Dendritic cell treated with granulocyte-macrophage colony-stimulating factor and Interleukin-4, amounts not matched to agents 40 ng/mL and 50 ng/mL, for 4 days (primary cell): ENCODE measurements around the gene BAHCC1.
A peak's percentile ranks its signal among the peaks of the same experiment; 100 is the strongest.
"Not testable (repeated sequence)": the region's sequence is repeated elsewhere in the genome, so short reads cannot be mapped to it uniquely, and the experiment has no call there.

Experiments
- H3K27ac Mint-ChIP-seq: one replicate; pipeline ENCODE4 v1.8.0; 2022; ENCODE audit warnings: mild to moderate bottlenecking, mixed read lengths
- H3K27me3 Mint-ChIP-seq: one replicate; pipeline ENCODE4 v1.8.0; 2022; ENCODE audit warnings: mild to moderate bottlenecking, mixed read lengths
- H3K36me3 Mint-ChIP-seq: one replicate; pipeline ENCODE4 v1.8.0; 2022; ENCODE audit warnings: low read depth, mixed read lengths
- H3K4me1 Mint-ChIP-seq: one replicate; pipeline ENCODE4 v1.8.0; 2022; ENCODE audit warnings: low read depth, mixed read lengths
- H3K4me3 Mint-ChIP-seq: one replicate; pipeline ENCODE4 v1.8.0; 2022; ENCODE audit warnings: mild to moderate bottlenecking, moderate library complexity, mixed read lengths
- H3K9me3 Mint-ChIP-seq: one replicate; pipeline ENCODE4 v1.8.0; 2022; ENCODE audit warnings: mixed read lengths
- intact Hi-C: fragments of 100-400 bp; cut with micrococcal nuclease; formaldehyde crosslinking; loops from one replicate; pipeline ENCODE4 v1.15.0; 2022

The BAHCC1 gene

DNA sequence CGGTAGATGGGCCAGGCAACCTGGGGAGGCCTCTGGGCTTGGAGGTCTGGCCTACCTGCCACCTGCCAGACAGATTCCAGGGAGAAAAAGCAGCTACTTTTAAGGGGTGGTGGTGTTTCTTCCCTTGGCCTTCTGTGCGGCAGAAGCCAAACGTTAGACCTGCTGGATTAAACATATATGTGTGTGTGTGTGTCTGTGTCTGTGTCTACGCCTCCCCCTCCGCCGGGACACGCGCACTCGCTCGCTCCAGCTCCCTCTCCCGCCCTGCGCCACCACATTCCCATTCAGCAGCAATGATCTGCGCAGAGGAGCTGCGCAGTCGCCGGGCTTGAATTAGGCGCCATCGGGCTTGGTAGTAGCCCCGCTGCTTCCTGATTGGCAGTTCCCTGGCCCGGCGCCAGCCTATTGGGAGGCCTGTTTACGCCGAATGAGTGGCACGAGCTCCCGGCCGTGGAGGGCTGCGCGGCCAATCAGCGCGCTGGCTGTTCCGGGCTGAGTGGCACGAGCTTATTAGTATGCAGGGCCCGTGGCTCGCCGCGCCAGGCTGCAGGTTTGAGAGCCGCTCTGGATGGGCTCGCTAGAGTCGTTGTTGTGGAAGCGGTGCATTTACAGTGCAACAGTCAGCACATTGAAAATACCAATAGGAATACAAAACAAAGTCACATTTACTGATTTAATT lies at the start of gene BAHCC1:
BAHCC1 (plus strand) TSS at position 537 of the 679 bp plus-strand sequence. CDS start 4,283 bp downstream, outside the sequence.
- Mint-ChIP-seq H3K9me3 (no peaks in the 10 kb centered on the region), H3K36me3 (peaks cover 30% of the 10 kb centered on the region), H3K27ac (peak within 1 kb of the TSS; percentile 97), H3K27me3 (no peaks in the 10 kb centered on the region), H3K4me3 (peak within 1 kb of the TSS; percentile 95), H3K4me1 (peaks cover 48% of the 10 kb centered on the region)
- intact Hi-C loops = loop anchor here (2.0 to 10.0 kb wide), 3 partner anchors 48 to 120 kb away; partner anchors contain the start of genes ACTG1 and SLC38A10

GRCh38 chr17:81346090-81346907 lies 49.0 kb upstream of the BAHCC1 start:
- Mint-ChIP-seq H3K4me3 (peak overlapping the region; percentile 83), H3K4me1 (peaks cover 71% of the 10 kb centered on the region), H3K9me3 (no peaks in the 10 kb centered on the region), H3K36me3 (peaks cover 33% of the 10 kb centered on the region), H3K27ac (peak overlapping the region; percentile 82), H3K27me3 (peaks cover 33% of the 10 kb centered on the region)
- intact Hi-C loops = loop anchor here (2.0 kb wide), 1 partner anchor 49 kb away; the partner anchor contains the start of gene BAHCC1

- Mint-ChIP-seq H3K36me3 (peaks cover 33% of the 10 kb centered on the region), H3K4me3 (peak overlapping the region; percentile 83), H3K27me3 (peaks cover 28% of the 10 kb centered on the region), H3K27ac (no peak overlapping the region), H3K4me1 (peaks cover 77% of the 10 kb centered on the region), H3K9me3 (no peaks in the 10 kb centered on the region)
- intact Hi-C loops = loop anchor here (2.0 kb wide), 1 partner anchor 48 kb away; the partner anchor contains the start of gene BAHCC1
Observed at GRCh38 chr17:81346908-81347349, 48.3 kb upstream of the BAHCC1 start.

DNA sequence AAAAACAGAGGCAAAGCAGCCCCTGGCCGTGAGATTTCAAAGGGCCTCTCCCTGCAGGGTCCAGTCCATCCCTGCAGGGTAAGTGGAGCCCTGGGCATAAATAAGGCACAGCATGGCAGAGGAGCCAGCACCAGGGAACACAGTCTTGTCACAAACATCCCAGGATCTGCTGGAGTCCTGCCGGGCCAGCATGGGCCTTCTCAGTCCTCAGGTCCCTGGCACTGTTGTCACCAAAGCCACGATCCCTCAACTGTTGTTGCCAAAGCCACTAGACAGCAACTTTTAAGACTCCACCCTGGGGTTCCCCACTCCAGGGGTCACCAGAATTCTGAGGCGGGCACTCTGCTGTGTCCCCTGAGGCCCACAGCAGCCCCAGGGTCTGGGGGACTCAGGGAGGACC lies 47.8 kb upstream of the BAHCC1 start:
- Mint-ChIP-seq H3K27me3 (peaks cover 25% of the 10 kb centered on the region), H3K4me3 (no peak overlapping the region), H3K27ac (no peak overlapping the region), H3K36me3 (peaks cover 30% of the 10 kb centered on the region), H3K9me3 (no peaks in the 10 kb centered on the region), H3K4me1 (peaks cover 73% of the 10 kb centered on the region)
- intact Hi-C loops = loop anchor here (2.0 kb wide), 1 partner anchor 47 kb away; the partner anchor contains the start of gene BAHCC1

DNA sequence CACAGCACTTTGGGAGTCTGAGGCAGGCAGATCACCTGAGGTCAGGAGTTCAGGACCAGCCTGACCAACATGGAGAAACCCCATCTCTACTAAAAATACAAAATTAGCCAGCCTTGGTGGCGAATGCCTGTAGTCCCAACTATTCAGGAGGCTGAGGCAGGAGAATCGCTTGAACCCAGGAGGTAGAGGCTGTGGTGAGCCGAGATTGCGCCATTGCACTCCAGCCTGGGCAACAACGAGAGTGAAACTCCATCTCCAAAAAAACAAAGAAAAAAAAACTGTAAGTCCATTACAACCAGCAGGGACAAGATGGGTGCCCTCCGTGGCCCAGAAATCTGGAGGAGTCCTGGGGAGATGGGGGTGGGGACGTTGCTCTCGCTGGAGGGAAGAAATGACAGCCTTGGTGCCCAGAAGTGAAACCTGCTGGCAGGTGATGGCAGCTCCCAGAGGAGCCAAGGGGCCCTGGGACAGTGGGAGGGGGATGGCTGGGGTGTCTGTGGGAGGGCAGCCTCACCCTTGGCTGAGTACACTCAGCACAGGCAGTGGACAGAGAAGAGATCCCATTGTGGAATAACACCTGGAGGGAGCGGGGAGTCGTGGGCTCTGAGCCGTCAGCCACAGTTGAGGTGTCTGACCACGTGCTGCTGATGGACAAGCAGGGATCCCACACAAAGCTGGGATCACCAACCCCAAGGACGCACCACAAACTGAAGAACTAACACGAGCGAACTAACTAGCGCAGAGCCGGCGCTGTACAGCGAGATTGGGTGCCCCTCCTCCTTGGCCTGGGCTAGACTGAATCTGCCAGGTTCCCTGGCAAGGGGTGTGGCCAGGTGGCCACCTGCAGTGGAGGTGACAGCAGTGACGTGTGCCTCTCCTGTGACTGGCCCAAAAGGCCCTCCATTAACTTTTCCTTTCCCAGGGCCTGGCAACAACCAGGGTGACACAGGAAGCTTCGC lies 46.9 kb upstream of the BAHCC1 start:
- Mint-ChIP-seq H3K27ac (peak overlapping the region; percentile 69), H3K4me1 (peaks cover 64% of the 10 kb centered on the region), H3K9me3 (no peaks in the 10 kb centered on the region), H3K36me3 (peaks cover 21% of the 10 kb centered on the region), H3K27me3 (peaks cover 15% of the 10 kb centered on the region), H3K4me3 (no peak overlapping the region)
- intact Hi-C loops = no loop called here

DNA sequence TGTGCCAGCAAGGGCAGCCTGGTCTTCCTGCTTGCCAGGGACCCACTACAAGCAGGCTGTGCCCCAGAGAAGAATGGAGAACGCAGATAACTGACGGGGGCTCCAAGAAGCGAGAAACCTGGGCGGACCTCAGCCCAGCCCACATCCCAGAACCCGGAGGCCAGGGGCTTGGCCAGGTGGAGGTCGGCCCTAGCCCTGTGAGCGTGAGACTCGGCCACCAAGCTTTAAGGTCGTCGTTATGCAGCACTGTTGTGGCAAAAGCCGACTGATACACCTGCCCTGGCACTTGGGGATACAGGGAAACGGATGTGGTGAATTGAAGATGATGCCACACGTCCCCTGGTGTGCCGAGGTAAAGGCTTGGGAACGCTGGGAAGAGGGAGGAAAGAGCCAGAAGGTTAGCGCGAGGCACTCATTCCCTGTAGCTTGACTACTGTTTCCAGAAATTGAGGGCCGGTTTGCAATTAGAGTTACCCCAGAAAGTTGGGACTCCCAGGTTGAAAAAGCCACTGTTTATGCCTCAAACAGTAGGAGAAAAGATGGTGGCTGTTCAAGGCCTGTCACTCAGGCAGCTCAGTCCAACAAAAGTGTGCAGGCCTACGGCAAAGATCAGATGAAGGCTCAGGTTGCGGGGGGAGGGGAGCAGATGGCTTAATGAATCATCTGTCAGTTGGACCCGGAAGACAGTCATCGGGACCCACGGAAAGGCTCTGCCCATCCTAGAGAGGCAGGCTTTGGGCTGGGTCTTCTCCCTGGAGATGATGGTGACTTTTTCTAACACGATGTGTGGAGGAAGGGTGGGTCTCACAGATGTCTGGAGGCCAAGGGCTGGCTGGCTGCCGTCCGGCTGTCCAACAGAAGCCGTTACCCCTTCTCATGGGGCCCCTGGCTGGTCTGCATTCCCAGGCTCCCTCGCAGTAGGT lies 45.6 kb upstream of the BAHCC1 start:
- peak overlapping the region; percentile 81 for H3K27ac Mint-ChIP-seq
- peaks cover 5% of the 10 kb centered on the region for H3K27me3 Mint-ChIP-seq
- no peaks in the 10 kb centered on the region for H3K9me3 Mint-ChIP-seq
- H3K4me1 Mint-ChIP-seq = peaks cover 56% of the 10 kb centered on the region
- peaks cover 9% of the 10 kb centered on the region for H3K36me3 Mint-ChIP-seq
- intact Hi-C loops = no loop called here
- H3K4me3 Mint-ChIP-seq = no peak overlapping the region

DNA sequence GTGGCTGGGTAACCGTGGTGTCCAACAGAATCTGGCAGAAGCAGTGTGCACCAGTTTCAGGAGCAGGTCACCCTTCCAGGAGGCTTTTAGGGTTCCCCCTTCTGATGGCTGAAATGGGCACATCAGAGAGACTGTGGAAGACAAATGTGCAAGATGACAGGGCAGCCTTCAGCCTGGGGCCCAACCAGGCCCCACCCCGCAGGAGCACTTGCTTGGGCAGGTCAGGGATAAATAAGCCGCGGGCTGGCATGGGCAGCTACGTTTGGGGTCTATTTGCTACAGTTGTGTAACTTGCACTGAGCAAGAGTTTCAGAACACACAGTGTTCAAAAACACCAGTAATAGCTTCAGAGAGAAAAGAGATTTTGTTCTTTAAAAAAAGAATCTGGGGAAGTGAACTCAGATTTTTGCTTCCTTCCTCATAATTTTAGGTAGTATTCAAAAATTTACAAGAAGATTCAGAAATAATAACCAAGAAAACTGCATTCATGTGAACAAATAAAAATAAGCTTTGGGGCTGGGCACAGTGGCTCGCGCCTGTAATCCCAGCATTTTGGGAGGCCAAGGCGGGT lies 44.9 kb upstream of the BAHCC1 start:
- Mint-ChIP-seq H3K27me3 (peaks cover 3% of the 10 kb centered on the region), H3K27ac (peak overlapping the region; percentile 81), H3K9me3 (no peaks in the 10 kb centered on the region), H3K4me3 (no peak overlapping the region), H3K36me3 (peaks cover 2% of the 10 kb centered on the region), H3K4me1 (peaks cover 62% of the 10 kb centered on the region)
- intact Hi-C loops = no loop called here

DNA sequence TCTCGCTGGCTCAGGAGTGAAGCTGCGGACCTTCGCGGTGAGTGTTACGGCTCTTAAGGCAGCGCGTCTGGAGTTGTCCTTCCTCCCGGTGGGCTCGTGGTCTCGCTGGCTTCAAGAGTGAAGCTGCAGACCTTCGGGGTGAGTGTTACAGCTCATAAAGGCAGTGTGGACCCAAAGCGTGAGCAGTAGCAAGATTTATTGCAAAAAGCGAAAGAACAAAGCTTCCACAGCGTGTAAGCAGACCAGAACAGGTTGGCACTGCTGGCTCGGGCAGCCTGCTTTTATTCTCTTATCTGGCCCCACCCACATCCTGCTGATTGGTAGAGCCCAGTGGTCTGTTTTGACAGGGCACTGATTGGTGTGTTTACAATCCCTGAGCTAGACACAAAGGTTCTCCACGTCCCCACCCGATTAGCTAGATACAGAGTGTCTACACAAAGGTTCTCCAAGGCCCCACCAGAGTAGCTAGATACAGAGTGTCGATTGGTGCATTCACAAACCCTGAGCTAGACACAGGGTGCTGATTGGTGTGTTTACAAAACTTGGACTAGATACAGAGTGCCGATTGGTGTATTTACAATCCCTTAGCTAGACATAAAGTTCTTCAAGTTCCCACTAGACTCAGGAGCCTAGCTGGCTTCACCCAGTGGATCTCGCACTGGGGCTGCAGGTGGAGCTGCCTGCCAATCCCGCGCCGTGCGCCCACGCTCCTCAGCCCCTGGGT lies 43.8 kb upstream of the BAHCC1 start:
- Mint-ChIP-seq H3K4me1 (peaks cover 60% of the 10 kb centered on the region), H3K27ac (peak overlapping the region; percentile 81)
- intact Hi-C loops, H3K27me3 Mint-ChIP-seq, H3K36me3 Mint-ChIP-seq, H3K9me3 Mint-ChIP-seq, H3K4me3 Mint-ChIP-seq: not testable (repeated sequence)

DNA sequence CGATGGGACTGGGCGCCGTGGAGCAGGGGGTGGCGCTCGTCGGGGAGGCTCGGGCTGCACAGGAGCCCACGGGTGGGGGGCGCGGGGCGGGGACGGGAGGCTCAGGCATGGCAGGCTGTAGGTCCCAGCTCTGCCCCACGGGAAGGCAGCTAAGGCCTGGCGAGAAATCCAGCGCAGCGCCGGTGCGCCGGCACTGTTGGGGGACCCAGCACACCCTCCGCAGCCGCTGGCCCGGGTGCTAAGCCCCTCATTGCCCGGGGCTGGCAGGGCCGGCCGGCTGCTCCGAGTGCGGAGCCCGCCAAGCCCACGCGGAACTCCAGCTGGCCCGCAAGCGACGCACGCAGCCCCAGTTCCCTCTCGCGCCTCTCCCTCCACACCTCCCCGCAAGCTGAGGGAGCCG lies 43.2 kb upstream of the BAHCC1 start:
- H3K27me3 Mint-ChIP-seq, H3K36me3 Mint-ChIP-seq, H3K27ac Mint-ChIP-seq, H3K9me3 Mint-ChIP-seq, H3K4me3 Mint-ChIP-seq, intact Hi-C loops: not testable (repeated sequence)
- peaks cover 56% of the 10 kb centered on the region for H3K4me1 Mint-ChIP-seq

GRCh38 chr17:81354252-81354953 lies 40.9 kb upstream of the BAHCC1 start:
- Mint-ChIP-seq H3K4me3 (no peak overlapping the region), H3K9me3 (no peaks in the 10 kb centered on the region), H3K4me1 (peaks cover 51% of the 10 kb centered on the region), H3K36me3 (no peaks in the 10 kb centered on the region), H3K27me3 (peaks cover 8% of the 10 kb centered on the region), H3K27ac (no peak overlapping the region)
- intact Hi-C loops = no loop called here

- Mint-ChIP-seq H3K27me3 (peaks cover 10% of the 10 kb centered on the region), H3K27ac (no peak overlapping the region), H3K4me1 (peaks cover 48% of the 10 kb centered on the region), H3K36me3 (no peaks in the 10 kb centered on the region), H3K9me3 (no peaks in the 10 kb centered on the region), H3K4me3 (no peak overlapping the region)
- intact Hi-C loops = no loop called here
Observed at GRCh38 chr17:81354954-81355347, 40.3 kb upstream of the BAHCC1 start.
